HG03175 (cell line): ENCODE results near the gene PIM1.
"Not testable (repeated sequence)": the region's sequence is repeated elsewhere in the genome, so short reads cannot be mapped to it uniquely, and the experiment has no call there.

Experiments
- ATAC-seq: cut with Tn5 transposase; IDR thresholded peaks from one replicate; pipeline ENCODE4 v1.9.1; 2021; ENCODE audit warnings: mild to moderate bottlenecking, moderate library complexity; ENCODE audit not compliant: unreplicated experiment

The PIM1 gene

DNA sequence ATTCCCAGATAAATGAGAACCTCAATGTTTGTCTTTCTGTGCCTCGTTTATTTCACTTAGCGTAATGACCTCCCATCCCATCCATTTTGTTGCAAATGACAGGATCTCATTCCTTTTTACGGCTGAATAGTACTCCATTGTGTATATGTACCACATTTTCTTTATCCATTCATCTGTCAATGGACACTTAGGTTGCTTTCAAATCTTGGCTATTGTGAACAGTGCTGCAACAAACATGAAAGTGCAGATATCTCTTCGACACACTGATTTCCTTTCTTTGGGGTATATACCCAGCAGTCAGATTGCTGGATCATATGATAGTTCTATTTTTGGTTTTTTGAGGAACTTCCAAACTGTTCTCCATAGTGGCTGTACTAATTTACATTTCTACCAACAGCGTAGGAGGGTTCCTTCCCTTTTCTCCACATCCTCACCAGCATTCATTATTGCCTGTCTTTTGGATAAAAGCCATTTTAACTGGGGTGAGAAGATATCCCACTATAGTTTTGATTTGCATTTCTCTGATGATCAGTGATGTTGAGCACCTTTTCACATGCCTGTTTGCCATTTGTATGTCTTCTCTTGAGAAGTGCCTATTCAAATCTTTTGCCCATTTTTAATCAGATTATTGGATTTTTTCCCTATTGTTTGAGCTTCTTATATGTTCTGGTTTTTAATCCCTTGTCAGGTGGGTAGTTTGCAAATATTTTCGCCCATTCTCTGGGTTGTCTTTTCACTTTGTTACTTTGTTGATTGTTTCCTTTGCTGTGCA, 16.2 kb downstream of the PIM1 start:
- not testable (repeated sequence) for ATAC-seq

DNA sequence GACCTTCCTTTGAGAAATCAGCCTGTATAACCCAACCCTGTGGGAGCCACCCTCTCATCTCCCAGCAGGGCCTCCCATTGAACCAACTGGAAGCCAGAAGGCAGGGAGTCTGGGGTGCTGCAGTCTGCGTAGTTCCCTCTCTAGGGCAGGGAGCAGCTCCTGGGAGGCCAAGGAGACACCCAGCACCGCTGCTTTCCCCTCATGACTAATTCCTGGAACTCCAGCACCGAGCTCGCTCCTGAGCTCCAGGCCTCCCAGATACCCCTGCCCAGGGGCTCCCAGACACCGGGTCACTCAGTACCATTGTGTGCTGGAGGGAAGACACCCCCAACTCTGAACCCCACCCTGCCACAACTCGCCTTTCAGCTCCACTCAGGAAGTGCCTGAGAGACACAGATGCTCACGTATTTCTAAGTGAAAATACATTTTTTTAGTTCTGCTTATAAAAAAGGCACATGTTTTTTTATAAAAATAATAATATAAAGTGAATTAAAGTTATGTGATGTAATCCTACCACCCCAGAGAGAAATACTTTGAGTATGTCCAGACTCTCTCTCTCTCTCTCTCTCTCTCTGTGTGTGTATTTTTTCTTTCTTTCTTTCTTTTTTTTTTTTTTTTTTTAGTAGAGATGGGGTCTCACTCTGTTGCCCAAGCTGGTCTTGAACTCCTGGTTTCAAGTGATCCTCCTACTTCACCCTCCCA, 17.5 kb downstream of the PIM1 start:
- ATAC-seq = no peak

DNA sequence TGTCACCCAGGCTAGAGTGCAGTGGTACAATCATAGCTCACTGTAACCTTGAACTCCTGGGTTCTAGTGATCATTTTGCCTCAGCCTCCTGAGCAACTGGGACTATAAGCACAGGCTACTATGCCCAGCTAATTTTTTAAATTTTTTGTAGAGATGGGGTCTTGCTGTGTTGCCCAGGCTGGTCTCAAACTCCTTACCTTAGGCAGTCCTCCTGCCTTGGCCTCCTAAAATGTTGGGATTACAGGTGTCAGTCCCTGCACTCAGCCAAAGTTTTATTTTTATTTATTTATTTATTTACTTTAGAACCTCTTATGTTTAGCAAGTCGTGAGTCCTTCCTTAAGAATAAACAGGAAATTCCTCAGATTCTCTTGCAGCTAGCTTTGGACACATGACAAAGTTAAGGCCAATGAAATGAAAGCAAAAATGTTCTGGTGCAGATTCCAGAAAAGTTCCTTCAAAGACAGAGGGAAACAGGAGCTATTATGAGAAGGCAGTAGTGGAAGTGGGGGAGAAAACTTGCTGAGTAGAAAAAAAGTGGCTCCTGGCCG, 19.1 kb downstream of the PIM1 start:
- no peak for ATAC-seq

DNA sequence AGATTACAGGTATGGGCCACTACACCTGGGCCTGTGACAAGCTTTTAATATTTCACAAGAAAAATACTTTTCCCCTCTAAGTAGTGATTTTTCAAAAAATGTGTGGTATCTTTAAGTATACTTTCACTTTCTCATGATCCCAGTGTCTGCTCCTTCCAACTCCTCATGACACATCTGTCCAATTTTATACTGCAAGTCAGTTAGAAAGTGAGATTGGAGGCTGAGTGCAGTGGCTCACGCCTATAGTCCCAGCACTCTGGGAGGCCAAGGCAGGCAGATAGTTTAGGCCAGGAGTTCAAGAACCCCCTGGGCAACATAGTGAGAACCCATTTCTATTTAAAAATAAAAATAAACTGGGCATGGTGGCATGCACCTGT, 20.2 kb downstream of the PIM1 start:
- no peak for ATAC-seq

DNA sequence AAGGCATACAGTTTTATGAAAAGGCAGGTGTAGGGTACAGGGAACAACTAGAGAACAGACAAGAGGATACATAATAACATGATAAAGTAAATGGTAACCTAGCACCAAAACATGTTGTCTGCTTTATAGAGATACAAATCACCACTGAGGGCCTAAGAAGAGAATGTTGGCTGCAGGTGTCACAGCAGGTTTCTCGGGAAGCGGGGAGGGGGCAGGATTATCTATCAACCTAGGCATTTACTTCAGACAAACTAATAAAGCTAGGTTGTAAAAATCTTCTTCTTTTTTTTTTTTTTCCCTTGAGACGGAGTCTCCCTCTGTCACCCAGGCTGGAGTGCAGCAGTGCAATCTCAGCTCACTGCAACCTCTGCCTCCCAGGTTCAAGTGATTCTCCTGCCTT, 22.7 kb downstream of the PIM1 start:
- no peak for ATAC-seq

DNA sequence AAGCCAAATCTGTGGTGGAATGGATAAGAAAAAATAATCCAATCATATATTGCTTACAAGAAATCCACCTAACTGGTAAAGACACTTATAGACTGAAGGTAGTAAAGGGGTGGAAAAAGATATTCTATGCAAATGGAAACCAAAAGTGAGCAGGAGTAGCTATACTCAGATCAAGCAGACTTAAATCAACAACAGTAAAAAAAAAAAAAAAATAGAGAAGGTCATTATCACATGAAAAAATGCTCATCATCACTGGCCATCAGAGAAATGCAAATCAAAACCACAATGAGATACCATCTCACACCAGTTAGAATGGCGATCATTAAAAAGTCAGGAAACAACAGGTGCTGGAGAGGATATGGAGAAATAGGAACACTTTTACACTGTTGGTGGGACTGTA, 24.9 kb downstream of the PIM1 start:
- ATAC-seq = not testable (repeated sequence)

DNA sequence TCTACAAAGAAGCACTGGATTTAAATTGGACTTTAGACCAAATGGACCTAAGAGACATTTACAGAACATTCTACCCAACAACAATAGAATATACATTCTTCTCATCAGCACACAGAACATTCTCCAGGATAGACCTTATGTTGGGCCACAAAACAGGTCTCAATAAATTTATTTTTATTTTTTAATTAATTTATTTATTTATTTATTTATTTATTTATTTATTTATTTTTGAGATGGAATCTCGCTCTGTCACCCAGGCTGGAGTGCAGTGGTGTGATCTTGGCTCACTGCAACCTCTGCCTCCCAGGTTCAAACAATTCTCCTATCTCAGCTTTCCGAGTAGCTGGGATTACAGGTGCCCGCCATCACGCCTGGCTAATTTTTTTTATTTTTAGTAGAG, 26.5 kb downstream of the PIM1 start:
- ATAC-seq = not testable (repeated sequence)

DNA sequence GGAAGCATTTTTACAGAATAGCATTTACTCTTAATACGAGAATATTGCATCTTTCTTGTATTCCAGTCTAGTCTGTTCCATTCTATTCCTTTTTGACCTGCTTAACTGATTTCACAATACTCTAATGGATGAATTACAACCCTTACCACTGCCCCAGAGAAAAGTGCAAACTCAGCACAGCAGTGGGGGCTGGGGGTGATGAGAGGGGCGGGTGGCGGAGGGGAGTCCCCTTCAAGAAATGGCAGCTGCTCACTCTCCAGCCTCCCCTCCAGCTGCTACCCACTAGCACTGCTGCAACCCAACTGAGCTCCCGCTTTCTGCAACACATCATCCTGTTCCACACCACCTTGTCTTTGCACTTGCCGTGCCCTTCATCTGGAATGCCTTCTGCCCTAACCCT, 30.1 kb downstream of the PIM1 start:
- ATAC-seq = no peak

DNA sequence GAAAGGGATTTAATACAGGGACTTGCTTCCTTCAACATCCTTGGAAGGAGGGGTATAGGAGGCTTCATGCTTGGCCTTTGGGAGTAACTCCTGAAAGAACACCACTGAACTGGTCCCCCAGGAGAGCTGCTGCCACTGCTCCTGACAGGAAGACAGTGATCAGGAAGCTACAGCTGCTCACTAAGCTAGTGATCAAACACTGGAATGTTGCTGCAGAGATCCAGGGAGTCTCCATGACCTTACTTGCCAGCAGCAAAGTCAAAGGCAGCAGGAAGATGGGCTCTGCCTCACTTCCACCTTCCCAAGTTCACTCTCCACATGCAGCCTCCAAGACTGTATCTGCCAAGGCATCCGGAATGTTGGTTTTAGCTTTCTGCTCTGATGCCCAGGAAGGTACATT, 31.8 kb downstream of the PIM1 start:
- no peak for ATAC-seq

DNA sequence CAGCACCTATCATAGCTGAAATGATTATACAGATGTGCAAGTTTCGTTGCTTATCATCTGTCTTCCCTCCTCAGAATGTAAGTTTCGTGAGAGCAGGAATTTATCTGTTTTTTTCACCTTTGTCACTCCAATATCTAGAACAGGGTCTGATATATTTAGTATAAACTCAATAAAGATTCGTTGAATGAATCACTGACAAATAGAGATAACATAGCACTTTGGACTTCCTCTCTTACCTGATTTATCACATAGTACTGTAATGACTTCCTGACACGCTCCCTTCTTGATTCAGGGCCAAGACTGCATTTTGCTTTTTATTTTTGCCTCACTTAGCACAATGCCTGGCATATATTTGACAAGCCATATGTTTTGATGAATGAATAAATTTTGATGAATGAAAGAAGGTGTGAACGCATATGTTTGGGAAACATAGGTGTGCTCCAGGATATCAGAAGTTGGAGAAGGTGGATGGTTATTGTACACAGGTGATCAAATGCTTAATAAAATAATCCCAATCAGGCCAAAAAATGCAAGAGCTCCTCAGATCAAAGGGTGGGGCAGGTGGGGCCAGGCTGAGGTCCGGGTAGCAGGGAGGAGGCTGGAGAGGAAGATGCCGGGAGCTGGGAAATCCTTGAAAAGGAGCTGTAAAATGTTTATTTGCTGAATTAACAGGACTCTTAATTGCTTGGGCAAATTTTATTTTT, 33.0 kb downstream of the PIM1 start:
- no peak for ATAC-seq

DNA sequence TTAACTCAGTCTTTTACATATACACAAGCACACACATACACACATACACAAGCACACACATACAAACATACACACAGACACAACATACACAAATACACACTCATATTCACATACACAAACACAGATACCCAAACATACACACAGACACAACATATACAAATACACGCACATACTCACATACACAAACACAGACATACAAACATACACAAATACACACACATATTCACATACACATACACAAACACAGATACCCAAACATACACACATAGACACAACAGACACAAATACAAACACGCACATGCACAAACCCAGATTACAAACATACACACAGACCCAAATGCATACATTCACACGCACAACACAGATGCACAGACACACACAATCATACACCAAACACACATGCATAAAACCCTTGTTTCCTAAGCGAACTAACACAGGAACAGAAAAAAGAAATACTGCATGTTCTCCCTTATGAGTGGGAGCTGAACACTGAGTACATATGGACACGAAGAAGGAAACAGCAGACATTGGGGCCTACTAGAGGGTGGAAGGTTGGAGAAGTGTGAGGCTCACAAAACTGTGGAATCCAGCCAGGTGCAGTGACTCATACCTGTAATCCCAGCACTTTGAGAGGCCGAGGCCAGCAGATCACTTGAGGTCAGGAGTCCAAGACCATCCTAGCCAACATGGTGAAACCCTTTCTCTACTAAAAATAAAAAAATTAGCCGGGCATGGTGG, 34.2 kb downstream of the PIM1 start:
- no peak for ATAC-seq

DNA sequence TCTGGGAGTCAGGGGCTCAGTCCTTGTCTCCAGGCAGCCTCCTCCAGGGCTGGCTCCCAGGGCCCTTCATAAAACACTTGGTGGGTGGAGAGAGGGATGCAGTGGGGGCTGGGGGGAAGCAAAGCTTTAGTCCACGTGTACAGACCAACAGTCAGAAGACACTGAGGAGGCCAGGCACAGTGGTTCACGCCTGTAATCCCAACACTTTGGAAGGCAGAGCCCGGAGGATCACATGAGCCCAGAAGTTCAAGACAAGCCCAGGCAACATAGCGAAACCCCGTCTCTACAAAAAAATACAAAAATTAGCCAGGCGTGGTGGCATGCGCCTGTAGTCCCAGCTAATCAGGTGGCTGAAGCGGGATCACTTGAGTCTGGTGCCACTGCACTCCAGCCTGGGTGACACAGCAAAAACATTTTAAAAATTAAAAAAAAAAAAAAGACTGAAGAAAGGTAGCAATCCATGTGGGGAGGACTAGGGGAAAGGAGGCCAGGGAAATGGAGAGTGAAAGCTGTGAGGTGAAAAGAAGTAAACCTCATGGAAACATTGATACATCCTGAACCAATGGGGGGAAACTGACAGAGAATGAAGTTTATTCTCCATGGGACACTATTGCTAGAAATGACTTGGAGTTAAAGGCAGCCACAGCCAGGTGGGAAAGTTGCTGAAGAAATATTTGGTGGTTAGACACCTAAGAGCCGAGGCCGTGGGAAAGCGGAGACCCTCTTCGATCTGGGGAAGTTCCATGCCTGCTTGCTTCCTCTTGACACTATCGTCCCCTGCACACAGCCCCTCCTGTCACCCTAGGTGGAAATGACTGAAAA, 35.4 kb downstream of the PIM1 start:
- no peak for ATAC-seq

DNA sequence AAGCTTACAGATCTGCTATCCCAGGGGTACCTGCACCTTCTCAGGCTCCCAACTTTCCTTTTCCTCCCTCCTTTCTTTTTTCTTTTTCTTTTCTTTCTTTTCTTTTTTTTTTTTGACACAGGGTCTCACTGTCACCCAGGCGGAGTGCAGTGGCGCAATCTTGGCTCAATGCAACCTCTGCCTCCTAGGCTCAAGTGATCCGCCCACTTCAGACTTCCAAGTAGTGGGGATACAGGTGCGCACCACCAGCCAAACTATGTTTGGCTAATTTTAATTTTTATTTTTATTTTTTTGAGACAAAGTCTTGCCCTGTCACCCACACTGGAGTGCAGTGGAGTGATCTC, 36.0 kb downstream of the PIM1 start:
- no peak for ATAC-seq

DNA sequence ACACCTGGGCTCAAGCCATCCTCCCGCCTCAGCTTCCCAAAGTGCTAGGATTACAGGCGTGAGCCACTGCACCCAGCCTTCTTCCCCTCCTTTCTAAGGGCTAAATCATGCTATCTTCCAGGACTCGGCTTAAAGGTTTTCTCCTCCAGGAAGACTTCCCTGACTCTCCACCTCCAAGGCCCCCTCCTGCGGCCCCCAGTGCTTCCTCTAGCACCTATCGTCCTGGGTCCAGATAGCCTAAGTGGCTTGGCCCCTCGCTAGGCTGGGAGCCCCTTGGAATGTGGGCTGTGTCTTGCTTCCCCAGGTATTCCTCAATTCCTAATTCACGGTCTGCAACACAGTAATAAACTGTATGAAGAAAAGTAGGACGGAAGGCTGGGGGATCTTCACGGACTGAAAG, 36.7 kb downstream of the PIM1 start:
- ATAC-seq = no peak

DNA sequence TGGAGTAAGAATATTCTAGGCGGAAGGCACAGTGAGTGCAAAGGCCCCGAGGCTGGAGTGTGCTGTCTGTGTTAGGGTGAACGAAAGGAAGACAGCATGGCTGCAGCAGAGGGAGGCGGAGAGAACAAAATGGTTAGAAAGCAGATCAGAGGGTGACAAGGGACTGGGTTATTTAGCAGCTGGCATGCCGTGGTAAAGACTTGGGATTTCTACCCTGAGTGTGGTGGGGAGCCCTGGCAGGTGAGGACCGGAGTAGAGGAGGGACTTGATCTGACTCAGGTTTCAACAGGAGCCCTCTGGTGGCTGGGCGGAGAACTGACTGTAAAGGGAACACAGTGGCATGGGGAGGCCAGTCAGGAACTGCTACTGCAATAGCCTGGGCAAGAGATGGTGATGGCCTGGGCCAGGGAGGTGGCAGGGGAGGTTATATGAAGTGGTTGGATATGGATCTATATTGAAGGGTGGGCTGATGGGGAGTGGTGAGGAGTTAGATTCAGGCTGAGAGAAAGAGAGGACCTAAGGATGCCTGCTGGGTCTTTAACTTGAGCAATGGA, 38.0 kb downstream of the PIM1 start:
- ATAC-seq = peak; percentile 57

DNA sequence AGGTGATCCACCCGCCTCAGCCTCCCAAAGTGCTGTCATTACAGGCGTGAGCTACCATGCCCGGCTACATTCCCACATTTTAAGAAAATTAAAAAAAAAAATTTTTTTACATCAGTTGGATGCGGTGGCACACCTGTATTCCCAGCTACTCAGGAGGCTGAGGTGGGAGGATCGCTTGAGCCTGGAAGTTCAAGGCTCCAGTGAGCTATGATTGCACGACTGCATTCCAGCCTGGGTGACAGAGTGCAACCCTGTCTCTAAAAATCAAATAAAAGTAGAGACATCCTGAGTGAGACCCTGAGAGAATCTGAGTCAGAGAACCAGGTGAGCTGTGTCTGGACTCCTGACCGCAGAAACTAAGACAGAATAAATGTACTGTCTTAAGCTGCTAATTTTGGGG, 38.8 kb downstream of the PIM1 start:
- no peak for ATAC-seq

DNA sequence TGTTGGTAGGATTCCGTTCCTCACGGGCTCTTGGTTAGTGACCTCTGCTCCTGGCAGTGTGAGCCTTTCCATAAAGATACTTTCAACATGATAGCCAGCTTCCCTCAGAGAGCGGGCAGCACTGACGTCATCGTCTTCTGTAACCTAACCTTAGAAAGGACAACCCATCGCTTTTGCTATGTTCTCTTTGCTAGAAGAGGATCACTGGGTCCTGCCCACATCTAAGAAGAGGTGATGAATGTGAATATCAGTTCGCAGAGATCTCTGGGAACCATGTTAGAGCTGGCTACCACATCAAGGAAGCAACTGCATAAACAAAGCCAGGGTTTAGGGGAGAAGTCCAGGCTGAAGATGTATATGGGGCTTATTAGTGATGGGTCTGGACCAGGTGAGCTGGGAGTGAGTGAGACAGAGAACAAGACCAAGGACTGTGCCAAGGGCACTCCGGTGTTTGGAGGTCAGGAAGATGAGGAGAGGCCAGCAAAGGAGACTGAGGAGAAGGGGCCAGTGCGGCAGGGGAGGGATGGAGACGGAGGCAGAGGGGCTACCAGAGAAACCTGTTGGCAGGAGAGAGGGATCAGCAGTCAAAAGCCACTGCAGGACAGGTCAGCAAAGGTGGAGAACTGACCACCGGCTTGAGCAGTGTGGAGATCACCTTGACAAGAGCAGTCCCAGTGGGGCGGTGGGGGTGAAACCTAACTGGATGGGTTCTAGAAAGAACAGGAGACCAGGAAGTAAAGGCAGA, 39.7 kb downstream of the PIM1 start:
- ATAC-seq = no peak

DNA sequence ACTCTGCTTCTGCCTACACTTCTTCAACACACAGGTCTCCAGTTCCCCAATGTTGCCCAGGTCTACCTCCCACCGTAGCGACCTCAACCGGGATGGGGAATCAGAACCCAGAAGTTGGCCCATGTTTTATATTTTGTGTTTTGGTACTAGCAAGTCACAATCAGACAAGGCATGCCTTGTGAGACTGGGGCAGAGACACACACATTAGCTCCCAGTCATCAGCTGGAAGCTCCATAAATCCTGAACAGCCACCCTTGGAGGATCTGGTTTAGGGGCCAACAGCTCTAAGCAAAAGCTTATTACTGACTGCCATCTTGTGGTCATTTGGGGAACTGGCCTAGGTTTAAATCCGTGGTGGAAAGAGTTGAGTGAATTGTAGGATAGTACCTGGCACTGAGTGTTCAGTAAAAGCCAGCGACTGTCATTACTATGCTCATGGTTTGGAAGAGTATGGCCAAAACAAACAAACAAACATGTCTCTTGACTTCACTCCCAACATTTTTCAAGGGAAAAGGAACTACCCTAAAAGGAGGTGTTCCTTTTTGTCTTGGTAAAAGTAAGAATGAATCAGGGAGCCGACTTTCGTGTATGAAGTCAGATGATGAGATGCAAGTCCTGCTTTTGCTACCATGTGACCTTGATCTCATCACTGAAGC, 40.5 kb downstream of the PIM1 start:
- no peak for ATAC-seq

DNA sequence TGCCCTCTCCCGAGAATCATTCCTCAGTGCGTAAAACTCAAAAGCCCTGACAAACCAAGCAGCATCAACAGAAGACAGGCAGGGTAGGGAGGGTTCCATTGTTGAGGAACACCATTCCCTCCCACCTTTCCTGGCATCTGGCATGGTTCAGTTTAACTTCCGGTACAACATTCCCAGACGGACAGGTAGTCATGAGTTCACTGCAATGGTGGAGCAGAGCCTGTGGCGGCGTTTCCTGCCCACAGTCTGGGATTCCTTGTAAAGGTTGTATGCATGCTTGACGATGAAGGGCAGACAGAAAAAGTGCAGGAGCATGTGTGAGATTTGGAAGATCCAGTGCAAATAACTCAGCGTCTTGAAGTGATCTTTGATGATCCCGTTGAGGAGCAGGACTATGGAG, 42.3 kb downstream of the PIM1 start:
- ATAC-seq = no peak
